Endothelial cell of umbilical vein (primary cell): ENCODE results near the gene SCAPER. TPM values are rescaled to one million over a fixed set of nuclear protein-coding genes. Genes with fewer than 3 reads are reported as not detected.
A peak's percentile ranks its signal among the peaks of the same experiment; 100 is the strongest.

Experiments
- BruUV-seq: library from RNA; stranded (reverse); fragments of 400-500 nt; replicated peaks from 2 replicates; lab custom pipeline; 2021; lab: Mats Ljungman, UMichigan
- CTCF ChIA-PET: fragments of 300-600, 350-600 bp; sonication (Branson Sonifier 250); formaldehyde crosslinking; loops from one replicate; lab custom pipeline; 2021; ENCODE audit warnings: antibody characterized with exemption, inconsistent platforms; lab: Charles Lee
- POLR2A ChIA-PET: fragments of 300-600, 350-600 bp; sonication (Branson Sonifier 250); formaldehyde crosslinking; loops from one replicate; lab custom pipeline; 2021; ENCODE audit warnings: antibody characterized with exemption, inconsistent platforms; lab: Charles Lee
- DNase-seq: peaks from one replicate; pipeline ENCODE4 v3.0.0-alpha.2; 2011; ENCODE audit warnings: low read depth, low spot score
- FAIRE-seq: peaks from 2 replicates; lab custom pipeline; 2011; peaks lifted over from hg19 to GRCh38; lab: Jason Lieb, UNC
- H2AFZ ChIP-seq: 2 replicates; pipeline ENCODE4 v1.6.0; 2012; ENCODE audit warnings: low read depth, low read length, control low read depth, inconsistent platforms
- H3K27ac ChIP-seq: 2 replicates; pipeline ENCODE4 v1.5.1; 2011; ENCODE audit warnings: low read depth, mild to moderate bottlenecking, control low read depth, low read length, moderate library complexity; ENCODE audit not compliant: insufficient read depth
- H3K27me3 ChIP-seq, 2 experiments: 2 replicates each; pipeline versions ENCODE4 v1.6.0 to v1.6.1; 2011; ENCODE audit warnings: low read length in 2 of 2, mixed read lengths in 1 of 2; ENCODE audit not compliant: control insufficient read depth in 2 of 2, insufficient read depth in 2 of 2
- H3K36me3 ChIP-seq, 2 experiments: 2 replicates in 1 of 2; 3 replicates in 1 of 2; pipeline ENCODE4 v1.5.1; 2011; ENCODE audit warnings: low read length in 2 of 2, mild to moderate bottlenecking in 1 of 2, moderate library complexity in 1 of 2; ENCODE audit not compliant: control insufficient read depth in 2 of 2, insufficient read depth in 2 of 2; ENCODE audit errors: extremely low read depth in 1 of 2
- H3K4me1 ChIP-seq: 3 replicates; pipeline ENCODE4 v1.5.1; 2011; ENCODE audit warnings: mild to moderate bottlenecking, low read length; ENCODE audit not compliant: control insufficient read depth, insufficient read depth; ENCODE audit errors: extremely low read depth
- H3K4me2 ChIP-seq: 2 replicates; pipeline ENCODE4 v1.6.1; 2011; ENCODE audit warnings: low read length, control low read depth, mixed read lengths; ENCODE audit not compliant: insufficient read depth
- H3K4me3 ChIP-seq, 3 experiments: fragments of 200-600 bp in 1 of 3; sonication (generic), shearing (Covaris generic) in 1 of 3; replicated peaks in 1 of 3; 2 replicates each; pipeline ENCODE4 v1.5.1; 2011 to 2016; ENCODE audit warnings: control low read depth in 3 of 3, low read length in 3 of 3, mild to moderate bottlenecking in 2 of 3, inconsistent platforms in 1 of 3, low read depth in 1 of 3, moderate library complexity in 1 of 3; ENCODE audit not compliant: insufficient read depth in 1 of 3
- H3K79me2 ChIP-seq: 2 replicates; pipeline ENCODE4 v1.6.0; 2012; ENCODE audit warnings: low read length, inconsistent platforms; ENCODE audit not compliant: control insufficient read depth, insufficient read depth
- H3K9ac ChIP-seq: replicated peaks from 2 replicates; pipeline ENCODE3; 2011; ENCODE audit warnings: low read length, control low read depth; ENCODE audit not compliant: insufficient read depth; ENCODE audit errors: extremely low read depth
- H3K9me1 ChIP-seq: replicated peaks from 3 replicates; pipeline ENCODE4 v1.6.0; 2011; ENCODE audit warnings: mild to moderate bottlenecking, low read length; ENCODE audit not compliant: control insufficient read depth, insufficient read depth; ENCODE audit errors: extremely low read depth
- H3K9me3 ChIP-seq: replicated peaks from 2 replicates; pipeline ENCODE4 v1.5.1; 2012; ENCODE audit warnings: low read length, inconsistent platforms; ENCODE audit not compliant: control insufficient read depth, insufficient read depth
- H4K20me1 ChIP-seq: replicated peaks from 2 replicates; pipeline ENCODE3; 2011; ENCODE audit warnings: mild to moderate bottlenecking, low read length; ENCODE audit not compliant: control insufficient read depth, insufficient read depth; ENCODE audit errors: extremely low read depth
- EZH2 ChIP-seq: IDR thresholded peaks from 2 replicates; pipeline ENCODE4 v1.6.1; 2012; ENCODE audit warnings: borderline replicate concordance, low read depth, mild to moderate bottlenecking, moderate library complexity, low read length, inconsistent platforms; ENCODE audit not compliant: severe bottlenecking
- MAX ChIP-seq: IDR thresholded peaks from 2 replicates; pipeline ENCODE4 v1.6.1; 2011; ENCODE audit not compliant: insufficient read depth, insufficient read length
- dilution Hi-C: fragments of 300-500 bp; cut with MboI; formaldehyde crosslinking; loops from one replicate; pipeline ENCODE4 v1.15.0; 2019; ENCODE audit warnings: low sequenced_read_pairs; ENCODE audit not compliant: extremely low pct_ligation_motif_present
- intact Hi-C: fragments of 100-400 bp; cut with micrococcal nuclease; formaldehyde crosslinking; loops from one replicate; pipeline ENCODE4 v1.10.0; 2022
- polyA plus RNA-seq, 4 experiments: library from polyadenylated mRNA; depleted of rRNA in 3 of 4; stranded (reverse) in 3 of 4; unstranded in 1 of 4; fragments of >200 nt; gene quantifications; 2 replicates each; pipeline versions ENCODE4 v1.2.1 to v1.2.3, GENCODE V29; 2011 to 2012; ENCODE audit warnings: missing spikeins in 1 of 4
- total RNA-seq: library from RNA; stranded (reverse); gene quantifications from 2 replicates; pipeline ENCODE4 v1.2.3, GENCODE V29; 2021

Gene SCAPER
- total and polyA plus RNA-seq, 2 donors (not counting 3 experiments of a cell fraction or from before 2014, with no cell fraction given), result 2.7 to 12.7 TPM

GRCh38 chr15:76546805-76547204 lies 358.3 kb downstream of the SCAPER start:
- ChIA-PET POLR2A (no interaction called here), CTCF (no interaction called here)
- H3K27ac ChIP-seq, result no peak overlapping the region
- no peak overlapping the region for H3K9ac ChIP-seq
- TF ChIP-seq MAX, result no peak
- peaks cover 2% of the 10 kb centered on the region for H4K20me1 ChIP-seq
- no peak overlapping the region for H3K4me2 ChIP-seq
- peak; percentile 48 for FAIRE-seq
- no peaks in the 10 kb centered on the region for H3K36me3 ChIP-seq
- DNase-seq, result no peak
- no peak overlapping the region for H3K4me3 ChIP-seq
- no TSS peak for BruUV-seq
- no peaks in the 10 kb centered on the region for H3K27me3 ChIP-seq
- dilution Hi-C loops (no loop called here), intact Hi-C loops (no loop called here)
- H3K79me2 ChIP-seq, result no peaks in the 10 kb centered on the region
- no peaks in the 10 kb centered on the region for H3K9me1 ChIP-seq
- no peaks in the 10 kb centered on the region for H3K4me1 ChIP-seq
- no peak overlapping the region for H2AFZ ChIP-seq
- H3K9me3 ChIP-seq, result no peaks in the 10 kb centered on the region

- H3K36me3 ChIP-seq, result no peaks in the 10 kb centered on the region
- no peaks in the 10 kb centered on the region for H3K9me1 ChIP-seq
- H3K9me3 ChIP-seq, result no peaks in the 10 kb centered on the region
- H3K79me2 ChIP-seq, result no peaks in the 10 kb centered on the region
- ChIA-PET POLR2A (no interaction called here), CTCF (no interaction called here)
- H3K4me3 ChIP-seq, result no peak overlapping the region
- no peaks in the 10 kb centered on the region for H4K20me1 ChIP-seq
- no peak overlapping the region for H3K27ac ChIP-seq
- H3K27me3 ChIP-seq, result no peaks in the 10 kb centered on the region
- FAIRE-seq (no peak), DNase-seq (no peak)
- no peak for TF ChIP-seq EZH2
- intact Hi-C loops, result no loop called here
- no TSS peak for BruUV-seq
- no peak overlapping the region for H3K4me2 ChIP-seq
- no peaks in the 10 kb centered on the region for H3K4me1 ChIP-seq
- H2AFZ ChIP-seq, result no peak overlapping the region
- dilution Hi-C loops, result no loop called here
- no peak overlapping the region for H3K9ac ChIP-seq
These were observed 371.1 kb downstream of the SCAPER start for GRCh38 chr15:76533995-76534394.
